ENCODE results near the gene IMP4. TPM values are rescaled to one million over a fixed set of nuclear protein-coding genes. Genes with fewer than 3 reads are reported as not detected.

Gene IMP4
- total and polyA plus RNA-seq, 2 of the 8 experiments (the other 6 are each of a cell fraction or from before 2014, with no cell fraction given): 96.8 to 194 TPM

DNA sequence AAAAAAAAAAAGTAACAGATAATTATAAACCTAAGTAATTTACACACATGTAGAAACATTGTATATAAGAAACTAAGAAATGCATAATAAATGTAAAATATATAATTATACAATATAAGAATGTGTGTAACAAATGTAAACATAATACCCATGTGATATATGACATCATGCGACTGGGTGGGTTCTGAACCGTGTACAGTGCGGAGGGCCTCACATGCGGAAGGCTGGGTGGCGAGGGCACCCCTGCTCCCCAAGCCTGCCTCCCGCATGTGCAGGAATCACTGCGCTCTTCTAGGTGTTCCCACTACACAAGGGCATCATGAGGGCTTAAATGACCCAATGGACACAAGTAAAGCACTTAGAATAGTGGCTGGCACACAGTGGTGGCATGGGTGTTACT lies 15.2 kb downstream of the IMP4 start:
- peaks cover 4% of the 10 kb centered on the region; the same call in 1 of the 2 replicates for H3K23me2 ChIP-seq (ENCODE audit: low read depth, low read length)
- no peak overlapping the region for H3K18ac ChIP-seq (ENCODE audit: extremely low read depth, low read length)
- CTCF ChIA-PET (ENCODE audit: partially characterized antibody): interaction anchor here (4.4 kb wide), 1 partner anchor 15 kb away, joined by 21 read pairs; no protein-coding TSS in a partner anchor
- H2AK5ac ChIP-seq (ENCODE audit: low read depth, low read length): no peak overlapping the region
- H2BK15ac ChIP-seq (ENCODE audit: low read length): no peak overlapping the region
- H4K91ac ChIP-seq (replicated peaks; ENCODE audit: insufficient read length, low read length): no peak overlapping the region
- no peak overlapping the region for H2BK5ac ChIP-seq (ENCODE audit: low read depth, low read length)
- no peak overlapping the region for H3K4me2 ChIP-seq (ENCODE audit: insufficient read depth in 1 of 2, low read depth in 2 of 2, low read length in 2 of 2)
- POLR2A ChIA-PET (ENCODE audit: partially characterized antibody): interaction anchor here (0.9 to 8.7 kb wide), 2 partner anchors 15 to 17 kb away, joined by 3 to 72 read pairs; partner anchors contain the start of gene IMP4
- peaks cover 15 to 40% (median 26%) of the 10 kb centered on the region in 4 experiments; a peak in 6 of 7 replicates for H3K27me3 ChIP-seq (replicated peaks in 1 of 4; ENCODE audit: control insufficient read depth in 3 of 4, extremely low read depth in 1 of 4, insufficient read depth in 3 of 4, low read length in 3 of 4)
- no peak overlapping the region for H3K56ac ChIP-seq (replicated peaks; ENCODE audit: insufficient read length, low read depth, low read length)
- no peak overlapping the region for H3K14ac ChIP-seq (ENCODE audit: insufficient read length)
- H4K20me1 ChIP-seq (replicated peaks in 1 of 2; ENCODE audit: control insufficient read depth in 1 of 2, insufficient read depth in 2 of 2, low read length in 2 of 2): peaks cover 0 to 2% of the 10 kb centered on the region in 2 experiments
- H2BK12ac ChIP-seq (ENCODE audit: low read depth, low read length): no peak overlapping the region
- no peaks in the 10 kb centered on the region for H3K9me3 ChIP-seq (ENCODE audit: insufficient read depth in 2 of 2, low read depth in 1 of 2, low read length in 1 of 2)
- no peak overlapping the region for H3K23ac ChIP-seq (ENCODE audit: insufficient read length)
- no peaks in the 10 kb centered on the region for H3K36me3 ChIP-seq (ENCODE audit: control insufficient read depth in 2 of 4, insufficient read depth in 4 of 4, low read length in 3 of 4)
- H3K4ac ChIP-seq (replicated peaks; ENCODE audit: insufficient read length, low read depth, low read length): no peak overlapping the region
- no peak overlapping the region for H3K27ac ChIP-seq (ENCODE audit: low read depth, low read length)
- no peak overlapping the region for H2AFZ ChIP-seq (ENCODE audit: low read length)
- no peak overlapping the region for H4K5ac ChIP-seq (ENCODE audit: insufficient read length, low read depth, low read length)
- H3K79me1 ChIP-seq (ENCODE audit: low read depth, low read length): no peaks in the 10 kb centered on the region
- no peak overlapping the region for H2BK120ac ChIP-seq (replicated peaks; ENCODE audit: low read depth, low read length)
- no peaks in the 10 kb centered on the region for H3K79me2 ChIP-seq (ENCODE audit: control insufficient read depth in 1 of 2, insufficient read depth in 2 of 2, low read length in 2 of 2)
- no peak overlapping the region for H3K4me3 ChIP-seq (ENCODE audit: extremely low read depth in 1 of 4, insufficient read depth in 2 of 4, low read depth in 3 of 4, low read length in 4 of 4)
- no peak overlapping the region for H2BK20ac ChIP-seq (ENCODE audit: low read length)
- H3K9ac ChIP-seq (replicated peaks in 1 of 4; ENCODE audit: extremely low read depth in 1 of 4, low read depth in 3 of 4, low read length in 3 of 4): no peak overlapping the region
- DNase-seq (ENCODE audit: low read depth in 1 of 2, low spot score in 2 of 2) (no peak), FAIRE-seq (no peak)
- WGBS, 2 experiments (ENCODE audit: extremely low coverage in 1 of 2, insufficient coverage in 1 of 2, insufficient read length in 1 of 2, insufficient replicate concordance in 2 of 2, low coverage in 1 of 2, low lambda C conversion rate in 2 of 2, missing lambda C conversion rate in 1 of 2): 96% methylated on average over 7 of the region's 7 CpGs; no CpG with 5 or more reads in 1 of the 2 experiments
- no peaks in the 10 kb centered on the region for H3K4me1 ChIP-seq (replicated peaks in 1 of 4; ENCODE audit: control insufficient read depth in 3 of 4, insufficient read depth in 4 of 4, low read length in 3 of 4)
- no peak overlapping the region for H4K8ac ChIP-seq (ENCODE audit: extremely low read depth, insufficient read depth, low read length)
- TF ChIP-seq CTBP2 (IDR thresholded peaks at IDR 0.05; ENCODE audit: borderline replicate concordance, insufficient read depth, insufficient read length, low read length) (no peak), EP300 (IDR thresholded peaks at IDR 0.05; ENCODE audit: borderline replicate concordance in 1 of 2, low read depth in 2 of 2, low read length in 2 of 2) (no peak), TAF7 (optimal IDR thresholded peaks at IDR 0.05; ENCODE audit: borderline replicate concordance, low read depth, low read length) (no peak), GTF2F1 (IDR thresholded peaks at IDR 0.05; ENCODE audit: borderline replicate concordance, low read depth, low read length) (no peak), FOSL1 (IDR thresholded peaks at IDR 0.05; ENCODE audit: insufficient read depth, low read depth, low read length) (no peak), ASH2L (IDR thresholded peaks at IDR 0.05; ENCODE audit: low read length) (no peak), YY1 (IDR thresholded peaks at IDR 0.05; ENCODE audit: low read depth, low read length) (no peak), SP2 (IDR thresholded peaks at IDR 0.05; ENCODE audit: low read length) (no peak), TAF1 (IDR thresholded peaks at IDR 0.05; ENCODE audit: low read depth, low read length) (no peak), RAD21 (IDR thresholded peaks at IDR 0.05 in 1 of 2, conservative IDR thresholded peaks at IDR 0.05 in 1 of 2; ENCODE audit: low read depth in 2 of 2, low read length in 2 of 2) (no peak)
- TF ChIP-seq, protein P1, sequence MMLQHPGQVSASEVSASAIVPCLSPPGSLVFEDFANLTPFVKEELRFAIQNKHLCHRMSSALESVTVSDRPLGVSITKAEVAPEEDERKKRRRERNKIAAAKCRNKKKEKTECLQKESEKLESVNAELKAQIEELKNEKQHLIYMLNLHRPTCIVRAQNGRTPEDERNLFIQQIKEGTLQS (IDR thresholded peaks at IDR 0.05; ENCODE audit: insufficient read depth, low read depth, low read length): no peak

Data from H1 (cell line).